OCI-LY1 (cell line): ENCODE data around the gene CHST13.

Source experiments
- H2AFZ ChIP-seq: fragments of 200-600 bp; sonication (generic), shearing (Covaris generic); 2 replicates; pipeline ENCODE4 v1.6.0; 2014; ENCODE audit warnings: antibody characterized with exemption, mild to moderate bottlenecking, low read length
- H3F3A ChIP-seq: fragments of 200-600 bp; sonication (generic), shearing (Covaris generic); 2 replicates; pipeline ENCODE4 v1.6.0; 2014; ENCODE audit warnings: mild to moderate bottlenecking, antibody characterized with exemption, low read length, moderate library complexity; ENCODE audit not compliant: insufficient read depth
- H3K27ac ChIP-seq: fragments of 200-600 bp; sonication (generic); 2 replicates; pipeline ENCODE4 v1.5.1; 2014; ENCODE audit warnings: low read length, mixed run types, mild to moderate bottlenecking, low read depth; ENCODE audit not compliant: poor library complexity, severe bottlenecking
- H3K27me3 ChIP-seq: fragments of 200-600 bp; sonication (generic); 2 replicates; pipeline ENCODE4 v1.6.0; 2014; ENCODE audit warnings: antibody characterized with exemption, mild to moderate bottlenecking, low read length, moderate library complexity; ENCODE audit not compliant: insufficient read depth
- H3K36me3 ChIP-seq: fragments of 200-600 bp; sonication (generic); 2 replicates; pipeline ENCODE4 v1.6.1; 2014; ENCODE audit warnings: mild to moderate bottlenecking, antibody characterized with exemption, low read length, moderate library complexity, mixed read lengths; ENCODE audit not compliant: insufficient read depth
- H3K4me1 ChIP-seq: fragments of 200-600 bp; sonication (generic); 2 replicates; pipeline ENCODE4 v1.5.1; 2014; ENCODE audit warnings: mild to moderate bottlenecking, low read length, moderate library complexity; ENCODE audit not compliant: insufficient read depth, severe bottlenecking
- H3K4me2 ChIP-seq: fragments of 200-600 bp; sonication (generic), shearing (Covaris generic); 2 replicates; pipeline ENCODE4 v1.6.1; 2014; ENCODE audit warnings: low read length
- H3K4me3 ChIP-seq: fragments of 200-600 bp; sonication (generic); 2 replicates; pipeline ENCODE4 v1.5.1; 2014; ENCODE audit warnings: low read length, low read depth, mild to moderate bottlenecking, mixed read lengths; ENCODE audit not compliant: poor library complexity, severe bottlenecking
- H3K79me2 ChIP-seq: fragments of 200-600 bp; shearing (Covaris generic); 2 replicates; pipeline ENCODE4 v1.6.1; 2016; ENCODE audit warnings: mixed run types, low read length, mixed read lengths; ENCODE audit not compliant: insufficient read depth
- H3K9ac ChIP-seq: fragments of 200-600 bp; sonication (generic), shearing (Covaris generic); 2 replicates; pipeline ENCODE4 v1.6.1; 2014; ENCODE audit warnings: mild to moderate bottlenecking, low read length, mixed read lengths
- H3K9me2 ChIP-seq: fragments of 200-600 bp; sonication (generic), shearing (Covaris generic); 2 replicates; pipeline ENCODE4 v1.6.1; 2014; ENCODE audit warnings: low read depth, mild to moderate bottlenecking, low read length, mixed read lengths
- H3K9me3 ChIP-seq: fragments of 200-600 bp; shearing (Covaris generic); 2 replicates; pipeline ENCODE4 v1.6.1; 2014; ENCODE audit warnings: low read length, mixed read lengths
- H4K20me1 ChIP-seq: fragments of 200-600 bp; sonication (generic), shearing (Covaris generic); 2 replicates; pipeline ENCODE4 v1.6.0; 2016; ENCODE audit warnings: mild to moderate bottlenecking, low read length; ENCODE audit not compliant: insufficient read depth
- EZH2 ChIP-seq: fragments of 200-600 bp; sonication (generic), shearing (Covaris generic); IDR thresholded peaks from 2 replicates; pipeline ENCODE4 v1.8.0; 2017; ENCODE audit warnings: borderline replicate concordance, mixed run types, mild to moderate bottlenecking, antibody characterized with exemption, low read length, moderate library complexity, mixed read lengths
- TF ChIP-seq, protein P1 (sequence below): fragments of 200-600 bp; sonication (generic), shearing (Covaris generic); IDR thresholded peaks from 2 replicates; pipeline ENCODE4 v1.5.1; 2017; ENCODE audit warnings: mild to moderate bottlenecking, antibody characterized with exemption, low read length, moderate library complexity, mixed read lengths

The CHST13 gene

GRCh38 chr3:126501054-126501453 is 22.9 kb upstream of the CHST13 start:
- Histone ChIP-seq H3K4me2 (no peak overlapping the region), H2AFZ (no peak overlapping the region), H3K4me1 (no peaks in the 10 kb centered on the region), H4K20me1 (no peaks in the 10 kb centered on the region), H3K4me3 (no peak overlapping the region), H3K79me2 (no peaks in the 10 kb centered on the region), H3F3A (no peaks in the 10 kb centered on the region), H3K9me2 (no peaks in the 10 kb centered on the region), H3K27ac (no peak overlapping the region), H3K9ac (no peak overlapping the region), H3K27me3 (0 out of 2 replicates have a peak, but pooled peaks cover under 1% of the 10 kb centered on the region), H3K36me3 (no peaks in the 10 kb centered on the region), H3K9me3 (no peaks in the 10 kb centered on the region)
- TF ChIP-seq, protein P1, sequence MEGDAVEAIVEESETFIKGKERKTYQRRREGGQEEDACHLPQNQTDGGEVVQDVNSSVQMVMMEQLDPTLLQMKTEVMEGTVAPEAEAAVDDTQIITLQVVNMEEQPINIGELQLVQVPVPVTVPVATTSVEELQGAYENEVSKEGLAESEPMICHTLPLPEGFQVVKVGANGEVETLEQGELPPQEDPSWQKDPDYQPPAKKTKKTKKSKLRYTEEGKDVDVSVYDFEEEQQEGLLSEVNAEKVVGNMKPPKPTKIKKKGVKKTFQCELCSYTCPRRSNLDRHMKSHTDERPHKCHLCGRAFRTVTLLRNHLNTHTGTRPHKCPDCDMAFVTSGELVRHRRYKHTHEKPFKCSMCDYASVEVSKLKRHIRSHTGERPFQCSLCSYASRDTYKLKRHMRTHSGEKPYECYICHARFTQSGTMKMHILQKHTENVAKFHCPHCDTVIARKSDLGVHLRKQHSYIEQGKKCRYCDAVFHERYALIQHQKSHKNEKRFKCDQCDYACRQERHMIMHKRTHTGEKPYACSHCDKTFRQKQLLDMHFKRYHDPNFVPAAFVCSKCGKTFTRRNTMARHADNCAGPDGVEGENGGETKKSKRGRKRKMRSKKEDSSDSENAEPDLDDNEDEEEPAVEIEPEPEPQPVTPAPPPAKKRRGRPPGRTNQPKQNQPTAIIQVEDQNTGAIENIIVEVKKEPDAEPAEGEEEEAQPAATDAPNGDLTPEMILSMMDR: no peak
- TF ChIP-seq EZH2: no peak

- Histone ChIP-seq H3F3A (no peaks in the 10 kb centered on the region), H3K36me3 (no peaks in the 10 kb centered on the region), H3K4me2 (no peak overlapping the region), H3K9me3 (no peaks in the 10 kb centered on the region), H3K27ac (no peak overlapping the region), H3K4me1 (no peaks in the 10 kb centered on the region), H3K79me2 (no peaks in the 10 kb centered on the region), H3K27me3 (0 out of 2 replicates have a peak, but pooled peaks cover 7% of the 10 kb centered on the region), H3K4me3 (no peak overlapping the region), H3K9me2 (no peaks in the 10 kb centered on the region), H4K20me1 (no peaks in the 10 kb centered on the region), H2AFZ (no peak overlapping the region), H3K9ac (no peak overlapping the region)
- TF ChIP-seq, protein P1: no peak
- TF ChIP-seq EZH2: no peak
Measured at GRCh38 chr3:126501736-126502135, 22.2 kb upstream of the CHST13 start.

DNA sequence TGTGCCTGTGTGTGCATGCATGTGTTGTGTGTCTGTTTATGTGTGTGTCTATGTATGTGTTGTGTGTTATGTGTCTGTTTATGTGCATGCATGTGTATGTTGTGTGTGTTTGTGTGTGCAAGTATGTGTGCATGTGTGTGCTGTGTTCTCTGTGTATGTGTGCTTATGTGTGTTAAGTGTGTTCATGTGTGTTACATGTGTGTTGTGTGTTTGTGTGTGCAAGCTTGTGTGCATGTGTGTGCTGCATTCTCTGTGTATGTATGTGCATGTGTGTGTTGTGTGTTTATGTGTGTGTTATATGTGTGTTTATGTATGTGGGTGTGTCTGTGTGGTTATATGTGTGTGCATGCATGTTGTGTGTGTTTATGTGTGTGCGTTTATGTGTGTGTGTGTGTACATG is 21.3 kb upstream of the CHST13 start:
- H3K79me2 ChIP-seq: no peaks in the 10 kb centered on the region
- H3K36me3 ChIP-seq: no peaks in the 10 kb centered on the region
- peaks cover 12% of the 10 kb centered on the region; the same call in 1 of the 2 replicates for H3K27me3 ChIP-seq
- H2AFZ ChIP-seq: no peak overlapping the region
- H3K4me3 ChIP-seq: no peak overlapping the region
- H3K9me2 ChIP-seq: no peaks in the 10 kb centered on the region
- H3K4me2 ChIP-seq: no peak overlapping the region
- no peaks in the 10 kb centered on the region for H3K9me3 ChIP-seq
- H3F3A ChIP-seq: no peaks in the 10 kb centered on the region
- no peaks in the 10 kb centered on the region for H3K4me1 ChIP-seq
- no peak overlapping the region for H3K27ac ChIP-seq
- no peaks in the 10 kb centered on the region for H4K20me1 ChIP-seq
- no peak overlapping the region for H3K9ac ChIP-seq
- TF ChIP-seq, protein P1: no peak
- no peak for TF ChIP-seq EZH2
